Lower leg skin (tissue), 3 donors: ENCODE results near the gene CYBA.

Source experiments
- POLR2A ChIP-seq, 2 donors: fragments of 450-650 bp; IDR thresholded peaks; one replicate each; pipeline ENCODE4 v1.6.1; 2016 to 2017; ENCODE audit warnings: antibody characterized with exemption in 2 of 2, mild to moderate bottlenecking in 1 of 2, moderate library complexity in 1 of 2
- TF ChIP-seq, protein P1 (sequence below), 3 donors: fragments of 450-650 bp; IDR thresholded peaks; one replicate each; pipeline ENCODE4 v1.5.1; 2016; ENCODE audit warnings: antibody characterized with exemption in 3 of 3, mild to moderate bottlenecking in 3 of 3, moderate library complexity in 2 of 3

DNA sequence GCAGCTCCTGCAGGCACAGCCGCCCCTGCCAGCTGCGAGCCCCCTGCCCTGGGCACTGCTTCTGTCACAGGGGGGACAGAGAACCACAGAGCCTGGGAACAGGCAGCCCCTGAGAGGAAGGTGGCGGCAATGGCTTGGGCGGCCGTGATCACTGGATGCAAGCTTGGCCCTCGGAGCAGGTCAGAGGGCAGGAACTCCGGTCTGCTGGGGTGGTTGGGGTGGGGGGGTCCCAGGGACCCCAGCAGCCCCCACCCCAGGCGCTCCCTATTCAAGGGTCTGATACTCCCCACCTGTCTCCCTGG, 1.9 kb upstream of the CYBA start:
- no peak for TF ChIP-seq POLR2A (IDR thresholded peaks at IDR 0.05)
- TF ChIP-seq, protein P1, sequence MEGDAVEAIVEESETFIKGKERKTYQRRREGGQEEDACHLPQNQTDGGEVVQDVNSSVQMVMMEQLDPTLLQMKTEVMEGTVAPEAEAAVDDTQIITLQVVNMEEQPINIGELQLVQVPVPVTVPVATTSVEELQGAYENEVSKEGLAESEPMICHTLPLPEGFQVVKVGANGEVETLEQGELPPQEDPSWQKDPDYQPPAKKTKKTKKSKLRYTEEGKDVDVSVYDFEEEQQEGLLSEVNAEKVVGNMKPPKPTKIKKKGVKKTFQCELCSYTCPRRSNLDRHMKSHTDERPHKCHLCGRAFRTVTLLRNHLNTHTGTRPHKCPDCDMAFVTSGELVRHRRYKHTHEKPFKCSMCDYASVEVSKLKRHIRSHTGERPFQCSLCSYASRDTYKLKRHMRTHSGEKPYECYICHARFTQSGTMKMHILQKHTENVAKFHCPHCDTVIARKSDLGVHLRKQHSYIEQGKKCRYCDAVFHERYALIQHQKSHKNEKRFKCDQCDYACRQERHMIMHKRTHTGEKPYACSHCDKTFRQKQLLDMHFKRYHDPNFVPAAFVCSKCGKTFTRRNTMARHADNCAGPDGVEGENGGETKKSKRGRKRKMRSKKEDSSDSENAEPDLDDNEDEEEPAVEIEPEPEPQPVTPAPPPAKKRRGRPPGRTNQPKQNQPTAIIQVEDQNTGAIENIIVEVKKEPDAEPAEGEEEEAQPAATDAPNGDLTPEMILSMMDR (IDR thresholded peaks at IDR 0.05): no peak
